ENCODE measurements around the gene SLC35E3. TPM values are rescaled to one million over a fixed set of nuclear protein-coding genes. Genes with fewer than 3 reads are reported as not detected.
"Not testable (repeated sequence)": the region's sequence is repeated elsewhere in the genome, so short reads cannot be mapped to it uniquely, and the experiment has no call there.

Gene SLC35E3
- total RNA-seq, 1 donor from 2014 or later = 8.9 TPM

DNA sequence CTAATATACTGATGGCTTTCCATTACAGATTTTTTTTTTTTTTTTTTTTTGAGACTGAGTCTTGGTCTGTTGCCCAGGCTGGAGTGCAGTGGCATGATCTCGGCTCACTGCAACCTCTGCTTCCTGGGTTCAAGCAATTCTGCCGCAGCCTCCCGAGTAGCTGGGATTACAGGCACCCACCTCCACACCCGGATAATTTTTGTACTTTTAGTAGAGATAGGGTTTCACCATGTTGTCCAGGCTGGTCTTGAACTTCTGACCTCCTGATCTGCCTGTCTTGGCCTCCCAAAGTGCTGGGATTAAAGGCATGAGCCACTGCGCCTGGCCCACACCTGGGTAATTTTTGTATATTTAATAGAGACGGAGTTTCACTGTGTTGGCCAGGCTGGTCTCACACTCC is 65.6 kb downstream of the SLC35E3 start:
- not testable (repeated sequence) for DNase-seq (ENCODE audit: low spot score)

- DNase-seq (ENCODE audit: low spot score) = no peak
These were observed 66.7 kb downstream of the SLC35E3 start for GRCh38 chr12:68812553-68813241.

DNA sequence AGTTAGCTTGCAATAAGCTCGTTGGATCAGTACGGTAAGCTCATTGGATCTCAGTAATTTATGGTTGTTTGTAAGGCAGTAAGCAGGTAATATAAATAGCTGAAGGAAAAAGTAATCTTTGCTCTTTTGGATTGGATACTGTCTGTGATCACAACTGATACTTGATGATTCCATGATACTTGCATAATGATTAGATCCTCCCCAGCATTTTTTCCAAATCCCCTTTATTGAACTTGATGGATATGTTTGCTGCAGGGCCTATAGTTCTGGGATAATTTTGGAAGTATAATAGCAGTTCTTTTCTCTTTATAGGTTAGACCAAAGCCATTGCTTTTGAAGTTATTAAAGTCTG is 67.2 kb downstream of the SLC35E3 start:
- DNase-seq (ENCODE audit: low spot score) = no peak

- DNase-seq (ENCODE audit: low spot score) = no peak
These were observed 68.7 kb downstream of the SLC35E3 start for GRCh38 chr12:68814490-68815231.

DNA sequence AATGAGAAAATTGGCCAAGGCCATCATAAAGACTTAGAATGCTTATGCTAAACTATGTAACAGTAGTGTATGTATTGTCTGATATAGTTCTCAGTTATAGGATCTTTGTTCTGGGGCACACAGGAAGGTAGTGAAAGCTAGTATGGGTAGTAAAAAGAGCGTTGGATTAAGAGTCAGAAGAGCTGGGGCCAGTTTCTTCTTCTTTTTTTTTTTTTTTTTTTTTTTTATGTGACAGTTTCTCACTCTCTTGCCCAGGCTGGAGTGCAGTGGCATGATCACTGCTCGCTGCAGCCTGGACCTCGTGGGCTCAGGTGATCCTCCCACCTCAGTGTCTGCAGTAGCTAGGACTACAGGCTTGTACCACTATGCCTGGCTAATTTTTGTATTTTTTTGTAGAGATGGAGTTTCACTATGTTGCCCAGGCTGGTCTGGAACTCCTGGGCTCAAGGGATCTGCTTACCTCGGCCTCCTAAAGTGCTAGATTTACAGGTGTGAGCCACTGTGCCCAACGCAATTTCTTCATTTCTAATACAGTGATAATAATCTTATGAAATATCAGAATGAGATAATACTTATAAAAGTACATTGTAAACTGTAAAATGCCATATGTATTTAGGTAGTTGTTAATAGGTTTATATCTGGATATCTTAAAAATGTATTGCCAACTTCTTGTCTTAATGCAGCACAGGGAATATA is 69.4 kb downstream of the SLC35E3 start:
- no peak for DNase-seq (ENCODE audit: low spot score)

DNA sequence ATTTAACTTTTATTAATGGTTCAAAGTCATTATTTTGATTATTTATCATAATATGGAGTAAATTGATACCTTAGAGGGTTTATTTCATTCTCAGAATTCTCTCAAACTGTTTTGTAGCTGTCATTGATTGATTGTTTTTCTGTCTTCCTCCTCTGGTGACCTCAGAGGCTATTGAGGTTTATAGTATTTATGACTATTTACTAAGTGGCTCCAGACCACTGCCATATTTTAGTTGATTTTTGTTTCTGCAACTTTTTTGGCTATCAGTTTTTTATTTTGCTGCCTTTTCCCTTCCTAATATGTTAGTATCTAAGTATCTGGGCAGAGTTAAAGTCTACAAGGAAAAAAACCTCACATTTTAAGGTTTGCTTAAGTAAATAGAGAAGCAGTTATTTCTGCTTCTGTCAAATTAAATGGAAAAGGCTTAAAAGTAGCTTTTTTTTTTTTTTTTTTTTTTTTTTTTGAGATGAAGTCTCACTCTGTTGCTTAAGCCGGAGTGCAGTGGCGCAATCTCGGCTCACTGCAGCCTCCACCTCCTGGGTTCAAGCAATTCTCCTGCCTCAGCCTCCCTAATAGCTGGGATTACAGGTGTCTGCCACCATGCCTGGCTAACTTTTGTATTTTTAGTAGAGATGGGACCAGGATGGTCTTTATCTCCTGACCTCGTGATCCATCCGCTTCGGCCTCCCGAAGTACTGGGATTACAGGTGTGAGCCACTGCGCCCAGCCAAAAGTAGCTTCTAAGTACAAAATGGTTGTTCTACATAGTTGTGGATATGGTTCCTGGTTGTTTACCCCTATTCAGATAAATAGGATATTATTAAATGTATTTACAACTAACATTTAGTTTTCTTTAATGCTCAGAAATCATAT is 70.2 kb downstream of the SLC35E3 start:
- DNase-seq (ENCODE audit: low spot score) = no peak

DNA sequence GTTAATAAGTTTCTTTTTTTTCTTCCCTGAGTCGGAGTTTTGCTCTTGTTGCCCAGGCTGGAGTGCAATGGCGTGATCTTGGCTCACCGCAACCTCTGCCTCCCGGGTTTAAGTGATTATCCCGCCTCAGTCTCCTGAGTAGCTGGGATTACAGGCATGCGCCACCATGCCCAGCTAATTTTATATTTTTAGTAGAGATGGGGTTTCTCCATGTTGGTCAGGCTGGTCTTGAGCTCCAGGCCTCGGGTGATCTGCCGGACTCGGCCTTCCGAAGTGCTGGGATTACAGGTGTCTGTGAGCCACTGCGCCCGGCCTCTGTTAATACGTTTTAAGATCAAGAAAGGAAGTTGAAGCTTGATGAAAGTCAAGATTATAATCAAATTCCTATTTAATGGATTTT is 73.5 kb downstream of the SLC35E3 start:
- not testable (repeated sequence) for DNase-seq (ENCODE audit: low spot score)

DNA sequence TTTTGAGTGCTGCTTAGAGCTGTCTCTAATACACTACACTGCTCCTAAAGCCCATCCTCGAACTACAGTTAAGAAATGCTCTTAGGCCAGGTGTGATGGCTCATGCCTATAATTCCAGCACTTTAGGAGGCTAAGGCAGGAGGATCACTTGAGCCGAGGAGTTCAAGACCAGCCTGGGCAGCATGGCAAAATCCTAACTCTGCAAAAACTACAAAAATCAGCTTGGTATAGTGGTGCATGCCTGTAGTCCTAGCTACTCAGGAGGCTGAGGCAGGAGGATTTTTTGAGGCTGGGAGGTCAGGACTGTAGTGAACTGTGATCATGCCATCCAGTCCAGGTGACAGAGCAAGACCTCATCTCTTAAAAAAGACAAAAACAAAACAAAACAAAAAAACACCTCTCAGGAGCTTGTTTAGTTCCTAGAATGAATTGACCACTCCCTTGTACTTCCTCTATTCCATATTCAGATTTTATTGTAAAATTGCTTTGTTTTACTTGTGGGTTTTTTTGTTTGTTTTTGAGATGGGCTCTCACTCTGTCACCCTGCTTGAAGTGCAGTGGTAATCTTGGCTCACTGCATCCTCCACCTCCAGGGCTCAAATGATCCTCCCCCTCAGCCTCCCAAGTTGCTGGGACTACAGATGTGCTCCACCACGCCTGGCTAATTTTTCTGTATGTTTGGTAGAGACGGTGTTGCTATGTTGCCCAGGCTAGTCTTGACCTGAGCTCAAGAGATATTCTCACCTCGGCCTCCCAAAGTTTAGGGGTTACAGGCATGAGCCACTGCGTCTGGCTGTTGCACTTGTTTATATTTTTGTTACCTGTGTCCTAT is 75.6 kb downstream of the SLC35E3 start:
- no peak for DNase-seq (ENCODE audit: low spot score)

- peak; percentile 57 for DNase-seq (ENCODE audit: low spot score)
These were observed 77.7 kb downstream of the SLC35E3 start for GRCh38 chr12:68823696-68824095.

GRCh38 chr12:68824131-68824530 is 78.2 kb downstream of the SLC35E3 start:
- DNase-seq (ENCODE audit: low spot score) = no peak

GRCh38 chr12:68824597-68825250 is 78.7 kb downstream of the SLC35E3 start:
- DNase-seq (ENCODE audit: low spot score) = no peak

- DNase-seq (ENCODE audit: low spot score) = no peak
These were observed 79.7 kb downstream of the SLC35E3 start for GRCh38 chr12:68825569-68826217.

DNA sequence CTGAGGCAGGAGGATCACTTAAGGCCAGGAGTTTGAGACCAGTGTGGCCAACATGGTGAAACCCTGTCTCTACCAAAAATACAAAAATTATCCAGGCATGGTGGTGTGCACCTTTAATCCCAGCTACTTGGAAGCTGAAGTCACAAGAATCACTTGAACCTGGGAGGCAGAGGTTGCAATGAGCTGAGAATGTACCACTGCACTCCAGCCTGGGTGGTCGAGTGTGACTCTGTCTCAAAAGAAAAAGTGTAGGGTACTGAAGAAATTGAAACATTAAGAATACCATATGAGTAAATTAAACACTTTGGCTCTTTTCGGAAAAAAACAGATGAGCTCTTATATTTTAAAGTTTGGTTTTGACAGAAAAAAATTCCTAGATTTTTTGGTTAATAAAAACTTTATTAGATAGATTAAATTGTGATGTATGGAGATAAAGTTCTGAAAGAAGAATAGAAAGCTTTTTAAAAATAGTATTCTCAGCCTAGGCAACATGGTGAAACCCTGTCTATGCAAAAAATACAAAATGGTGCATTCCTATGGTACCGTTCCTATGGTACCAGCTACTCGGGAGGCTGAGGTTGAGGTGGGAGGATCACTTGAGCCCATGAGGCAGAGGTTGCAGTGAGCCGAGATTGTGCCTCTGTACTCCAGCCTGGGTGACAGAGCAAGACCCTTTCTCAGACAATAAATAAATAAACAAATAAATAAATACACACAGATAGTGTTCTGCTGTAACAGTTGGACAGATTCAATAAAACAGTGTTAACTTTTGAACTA is 82.1 kb downstream of the SLC35E3 start:
- DNase-seq (ENCODE audit: low spot score) = no peak

GRCh38 chr12:68828672-68829068 is 82.7 kb downstream of the SLC35E3 start:
- no peak for DNase-seq (ENCODE audit: low spot score)

Other genes with a start within 250 kb of the SLC35E3 start
- 103 TPM for gene RAP1B, start 135.3 kb upstream of the SLC35E3 start, total RNA-seq (ENCODE audit: insufficient read depth, low replicate concordance)
- gene NUP107, start 59.2 kb upstream of the SLC35E3 start, total RNA-seq (ENCODE audit: insufficient read depth, low replicate concordance) = 43.6 TPM
- gene MDM2, start 62.0 kb downstream of the SLC35E3 start, total RNA-seq (ENCODE audit: insufficient read depth, low replicate concordance) = 52.5 TPM
- 1.7 TPM for gene CPM, start 187.0 kb downstream of the SLC35E3 start, total RNA-seq (ENCODE audit: insufficient read depth, low replicate concordance)

Measured in umbilical cord (tissue), 2 donors.